NCI-H128 (cell line): ENCODE data around the gene OGN.
"Not testable (repeated sequence)": the region's sequence is repeated elsewhere in the genome, so short reads cannot be mapped to it uniquely, and the experiment has no call there.

Source experiments
- DNase-seq: peaks from one replicate; lab custom pipeline; 2025; ENCODE audit not compliant: unreplicated experiment; lab: John Stamatoyannopoulos, UW

OGN gene

GRCh38 chr9:92404042-92404836, at the start of gene OGN:
Gene OGN, minus strand, starts transcription at chr9:92404578. Its CDS starts 1,171 bp downstream, at chr9:92403407.
- no peak for DNase-seq

- DNase-seq: no peak
These were observed 42.2 kb upstream of the OGN start for GRCh38 chr9:92446536-92446935.

- no peak for DNase-seq
These were observed 40.5 kb upstream of the OGN start for GRCh38 chr9:92444841-92445240.

- DNase-seq: no peak
These were observed 36.3 kb upstream of the OGN start for GRCh38 chr9:92440751-92441046.

GRCh38 chr9:92439921-92440750, 35.8 kb upstream of the OGN start:
- no peak for DNase-seq

- DNase-seq: no peak
These were observed 34.6 kb upstream of the OGN start for GRCh38 chr9:92438900-92439526.

GRCh38 chr9:92435263-92435662, 30.9 kb upstream of the OGN start:
- DNase-seq: no peak

GRCh38 chr9:92432972-92433548, 28.7 kb upstream of the OGN start:
- no peak for DNase-seq

- no peak for DNase-seq
These were observed 28.0 kb upstream of the OGN start for GRCh38 chr9:92432350-92432749.

GRCh38 chr9:92429836-92430235, 25.5 kb upstream of the OGN start:
- no peak for DNase-seq

- DNase-seq: no peak
These were observed 22.2 kb upstream of the OGN start for GRCh38 chr9:92426501-92427145.

GRCh38 chr9:92425474-92425873, 21.1 kb upstream of the OGN start:
- no peak for DNase-seq

GRCh38 chr9:92424340-92424739, 20.0 kb upstream of the OGN start, which contains the start of gene OMD:
Gene OMD, minus strand, starts transcription at chr9:92424471. Its CDS starts 6,913 bp downstream, at chr9:92417558.
- DNase-seq: no peak

- no peak for DNase-seq
These were observed 19.2 kb upstream of the OGN start for GRCh38 chr9:92423612-92424011.

- DNase-seq: no peak
These were observed 18.4 kb upstream of the OGN start for GRCh38 chr9:92422611-92423338.

GRCh38 chr9:92414566-92414965, 10.2 kb upstream of the OGN start:
- DNase-seq: no peak

GRCh38 chr9:92411157-92411556, 6.8 kb upstream of the OGN start:
- not testable (repeated sequence) for DNase-seq

- DNase-seq: no peak
These were observed 4.5 kb upstream of the OGN start for GRCh38 chr9:92408747-92409478.

GRCh38 chr9:92407818-92408217, 3.4 kb upstream of the OGN start:
- DNase-seq: no peak

GRCh38 chr9:92406477-92406876, 2.1 kb upstream of the OGN start:
- no peak for DNase-seq
